HCT116 (cell line): ENCODE results near the gene ACOT6. TPM values are rescaled to one million over a fixed set of nuclear protein-coding genes. Genes with fewer than 3 reads are reported as not detected.

ENCODE experiments used
- ATAC-seq: fragments of 200-7000 bp; cut with Tn5 transposase; 2 replicates; pipeline ENCODE4 v1.9.1; 2020; ENCODE audit warnings: mild to moderate bottlenecking, moderate library complexity
- BruUV-seq: library from RNA; stranded (reverse); fragments of 400-500 nt; replicated peaks from 2 replicates; lab custom pipeline; 2021; lab: Mats Ljungman, UMichigan
- CTCF ChIA-PET: fragments of 300-600 bp; sonication (Branson Sonifier 250); formaldehyde crosslinking; loops from one replicate; lab custom pipeline; 2021; ENCODE audit warnings: antibody characterized with exemption; lab: Charles Lee
- POLR2A ChIA-PET: fragments of 300-600, 350-600 bp; sonication (Branson Sonifier 250); formaldehyde crosslinking; loops from one replicate; lab custom pipeline; 2021; ENCODE audit warnings: antibody characterized with exemption; lab: Charles Lee
- RAD21 ChIA-PET, 2 experiments: fragments of 300-600 bp; sonication (Branson Sonifier 250); formaldehyde crosslinking; loops; one replicate each; lab custom pipeline; 2023; ENCODE audit warnings: low total read pairs in 2 of 2; ENCODE audit not compliant: uncharacterized antibody in 2 of 2, unreplicated experiment in 2 of 2, low non-redundant PET in 1 of 2; lab: Charles Lee
- DNase-seq: peaks from one replicate; pipeline ENCODE4 v3.0.0-alpha.2; 2010; ENCODE audit warnings: low read depth, low spot score
- H2AFZ ChIP-seq: fragments of 200-600 bp; shearing (Covaris generic), sonication (generic); 2 replicates; pipeline ENCODE4 v1.6.1; 2017; ENCODE audit warnings: low read depth, mixed run types, mixed read lengths, antibody characterized with exemption, low read length; ENCODE audit not compliant: poor library complexity, severe bottlenecking
- H3K27ac ChIP-seq: 2 replicates; pipeline ENCODE4 v1.5.1; 2012; ENCODE audit warnings: low read depth, low read length
- H3K27me3 ChIP-seq: fragments of 200-600 bp; sonication (generic); 2 replicates; pipeline ENCODE4 v1.6.1; 2016; ENCODE audit warnings: mixed run types, low read length, mixed read lengths; ENCODE audit not compliant: insufficient read depth
- H3K36me3 ChIP-seq, 2 experiments: fragments of 200-500 bp in 1 of 2; fragments of 200-600 bp in 1 of 2; sonication (Bioruptor generic) in 1 of 2; sonication (generic) in 1 of 2; 2 replicates each; pipeline versions ENCODE4 v1.5.1 to v1.6.1; 2014 to 2016; ENCODE audit warnings: low read length in 2 of 2, inconsistent platforms in 1 of 2, mixed read lengths in 1 of 2, mixed run types in 1 of 2; ENCODE audit not compliant: insufficient read depth in 2 of 2, control insufficient read depth in 1 of 2
- H3K4me1 ChIP-seq, 2 experiments: fragments of 200-600 bp in 1 of 2; sonication (generic) in 1 of 2; 2 replicates each; pipeline versions ENCODE4 v1.5.1 to v1.6.1; 2012 to 2017; ENCODE audit warnings: low read length in 2 of 2, inconsistent platforms in 1 of 2, mild to moderate bottlenecking in 1 of 2, mixed read lengths in 1 of 2, mixed run types in 1 of 2, moderate library complexity in 1 of 2; ENCODE audit not compliant: insufficient read depth in 2 of 2, control insufficient read depth in 1 of 2
- H3K4me2 ChIP-seq: fragments of 200-600 bp; sonication (generic); 2 replicates; pipeline ENCODE4 v1.6.1; 2017; ENCODE audit warnings: mixed run types, low read length, mixed read lengths
- H3K4me3 ChIP-seq, 2 experiments: fragments of 200-600 bp in 1 of 2; sonication (generic) in 1 of 2; replicated peaks in 1 of 2; 2 replicates each; pipeline ENCODE4 v1.5.1; 2011 to 2016; ENCODE audit warnings: low read length in 2 of 2, control low read depth in 1 of 2, low read depth in 1 of 2, mild to moderate bottlenecking in 1 of 2, mixed read lengths in 1 of 2, mixed run types in 1 of 2
- H3K79me2 ChIP-seq: fragments of 200-600 bp; sonication (generic); 2 replicates; pipeline ENCODE4 v1.6.1; 2017; ENCODE audit warnings: mild to moderate bottlenecking, mixed run types, low read length, moderate library complexity, mixed read lengths; ENCODE audit not compliant: insufficient read depth
- H3K9ac ChIP-seq: fragments of 200-600 bp; sonication (generic); 2 replicates; pipeline ENCODE4 v1.6.1; 2016; ENCODE audit warnings: low read length, mixed read lengths
- H3K9me2 ChIP-seq: fragments of 200-600 bp; sonication (generic), shearing (Covaris generic); 2 replicates; pipeline ENCODE4 v1.6.1; 2017; ENCODE audit warnings: mixed run types, mild to moderate bottlenecking, moderate library complexity; ENCODE audit not compliant: insufficient read depth
- H3K9me3 ChIP-seq, 2 experiments: fragments of 200-500 bp in 1 of 2; fragments of 200-600 bp in 1 of 2; sonication (Bioruptor generic) in 1 of 2; sonication (generic) in 1 of 2; 2 replicates each; pipeline ENCODE4 v1.6.1; 2014 to 2017; ENCODE audit warnings: low read length in 2 of 2, mixed read lengths in 2 of 2, inconsistent platforms in 1 of 2, low read depth in 1 of 2, mild to moderate bottlenecking in 1 of 2, mixed run types in 1 of 2, moderate library complexity in 1 of 2; ENCODE audit not compliant: control insufficient read depth in 1 of 2, insufficient read depth in 1 of 2
- H4K20me1 ChIP-seq: fragments of 200-600 bp; sonication (generic), shearing (Covaris generic); 2 replicates; pipeline ENCODE4 v1.6.1; 2017; ENCODE audit warnings: mixed run types, mild to moderate bottlenecking, moderate library complexity; ENCODE audit not compliant: insufficient read depth
- CBX3 ChIP-seq: IDR thresholded peaks from 2 replicates; pipeline ENCODE4 v1.6.1; 2012; ENCODE audit warnings: low read depth
- CEBPB ChIP-seq: IDR thresholded peaks from 2 replicates; pipeline ENCODE4 v1.6.1; 2012; ENCODE audit warnings: low read depth
- EGR1 ChIP-seq: IDR thresholded peaks from 2 replicates; pipeline ENCODE4 v1.6.1; 2012; ENCODE audit warnings: low read depth
- ELF1 ChIP-seq: IDR thresholded peaks from 2 replicates; pipeline ENCODE4 v1.6.1; 2012; ENCODE audit warnings: low read depth, borderline replicate concordance
- EZH2 ChIP-seq: fragments of 200-600 bp; sonication (generic); IDR thresholded peaks from 2 replicates; pipeline ENCODE4 v1.6.1; 2017; ENCODE audit warnings: antibody characterized with exemption, mixed run types
- EZH2phosphoT487 ChIP-seq: fragments of 200-600 bp; IDR thresholded peaks from 2 replicates; pipeline ENCODE4 v1.6.1; 2018; ENCODE audit warnings: antibody characterized with exemption, borderline replicate concordance
- FOSL1 ChIP-seq: IDR thresholded peaks from 2 replicates; pipeline ENCODE4 v1.6.1; 2012; ENCODE audit warnings: low read depth
- JUND ChIP-seq: IDR thresholded peaks from 2 replicates; pipeline ENCODE4 v1.6.1; 2012
- POLR2A ChIP-seq: IDR thresholded peaks from 2 replicates; pipeline ENCODE4 v1.7.0; 2011; ENCODE audit warnings: borderline replicate concordance; ENCODE audit not compliant: insufficient read depth, insufficient read length; ENCODE audit errors: extremely low read depth
- POLR2AphosphoS5 ChIP-seq: IDR thresholded peaks from 2 replicates; pipeline ENCODE4 v1.6.1; 2011; ENCODE audit warnings: mild to moderate bottlenecking, low read depth, low read length, moderate library complexity
- SIN3A ChIP-seq: IDR thresholded peaks from 2 replicates; pipeline ENCODE4 v1.6.1; 2012; ENCODE audit warnings: low read depth
- SRF ChIP-seq: IDR thresholded peaks from 2 replicates; pipeline ENCODE4 v1.6.1; 2012; ENCODE audit warnings: low read depth
- TCF7L2 ChIP-seq: IDR thresholded peaks from 2 replicates; pipeline ENCODE4 v1.7.0; 2011; ENCODE audit warnings: borderline replicate concordance, inconsistent platforms; ENCODE audit not compliant: insufficient read depth, insufficient read length; ENCODE audit errors: extremely low read depth
- YY1 ChIP-seq: IDR thresholded peaks from 2 replicates; pipeline ENCODE4 v1.6.1; 2011; ENCODE audit warnings: low read length, low read depth, moderate library complexity, mild to moderate bottlenecking; ENCODE audit not compliant: insufficient replicate concordance; ENCODE audit errors: extremely low read depth
- ZFX ChIP-seq: fragments of 450-650 bp; IDR thresholded peaks from 2 replicates; pipeline ENCODE4 v1.6.1; 2017
- ZNF274 ChIP-seq: fragments of 200-500 bp; sonication (Bioruptor generic); IDR thresholded peaks from 2 replicates; pipeline ENCODE4 v1.6.1; 2014; ENCODE audit warnings: mild to moderate bottlenecking, low read depth, low read length, inconsistent platforms
- intact Hi-C: fragments of 100-400 bp; cut with micrococcal nuclease; formaldehyde crosslinking; loops from 2 replicates; pipeline ENCODE4 v1.10.0; 2022
- total RNA-seq: library from RNA; stranded (reverse); gene quantifications from one replicate; pipeline ENCODE4 v1.2.1, GENCODE V29; 2021; ENCODE audit not compliant: unreplicated experiment
- TF ChIP-seq, protein P1 (sequence below): IDR thresholded peaks from 2 replicates; pipeline ENCODE4 v1.6.1; 2012; ENCODE audit warnings: low read depth
- TF ChIP-seq, protein P2 (sequence below), 3 experiments: fragments of 200-600 bp in 1 of 3; sonication (generic) in 1 of 3; IDR thresholded peaks in 2 of 3; conservative IDR thresholded peaks in 1 of 3; 2 replicates each; pipeline ENCODE4 v1.5.1; 2012 to 2017; ENCODE audit warnings: low read depth in 2 of 3, low read length in 2 of 3, antibody characterized with exemption in 1 of 3, borderline replicate concordance in 1 of 3, control low read depth in 1 of 3, mild to moderate bottlenecking in 1 of 3, mixed read lengths in 1 of 3, mixed run types in 1 of 3, moderate library complexity in 1 of 3; ENCODE audit not compliant: insufficient read depth in 1 of 3
- TF ChIP-seq, protein P3 (sequence below): IDR thresholded peaks from 2 replicates; pipeline ENCODE4 v1.6.1; 2011; ENCODE audit warnings: mild to moderate bottlenecking, low read length, moderate library complexity; ENCODE audit not compliant: insufficient replicate concordance; ENCODE audit errors: extremely low read depth

The ACOT6 gene
- total RNA-seq, 1 experiment from 2014 or later, result not detected

DNA sequence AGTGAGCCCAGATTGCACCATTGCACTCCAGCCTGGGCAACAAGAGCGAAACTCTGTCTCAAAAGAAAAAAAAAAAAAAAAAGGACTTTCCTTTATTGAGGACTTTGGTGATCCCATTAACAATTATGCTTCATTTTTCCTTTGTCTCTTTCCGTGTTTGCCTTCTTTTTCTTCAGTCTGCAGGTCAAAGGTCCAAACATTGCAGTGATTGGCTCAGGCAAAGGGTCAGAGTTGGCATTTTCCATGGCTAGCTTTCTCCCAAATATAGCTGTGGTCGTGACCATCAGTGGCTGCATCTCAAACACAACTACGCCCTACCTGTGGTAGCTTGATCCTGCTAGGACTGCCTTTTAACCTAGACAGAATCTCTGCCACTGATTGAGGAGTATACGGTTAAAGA lies 25.5 kb downstream of the ACOT6 start:
- Histone ChIP-seq H3K4me2 (no peak overlapping the region), H3K4me1 (peaks cover 4 to 18% of the 10 kb centered on the region in 2 experiments; a peak in 2 of 4 replicates), H2AFZ (no peak overlapping the region), H3K4me3 (no peak overlapping the region), H3K9me2 (no peaks in the 10 kb centered on the region), H3K9ac (no peak overlapping the region), H3K9me3 (no peaks in the 10 kb centered on the region), H3K27me3 (no peaks in the 10 kb centered on the region), H3K27ac (no peak overlapping the region), H3K79me2 (no peaks in the 10 kb centered on the region), H3K36me3 (no peaks in the 10 kb centered on the region), H4K20me1 (no peaks in the 10 kb centered on the region)
- POLR2A ChIA-PET, result no interaction called here
- intact Hi-C loops, result no loop called here
- RAD21 ChIA-PET, result no interaction called here
- no TSS peak for BruUV-seq
- no peak for ATAC-seq
- CTCF ChIA-PET, result no interaction called here
- no peak for TF ChIP-seq POLR2AphosphoS5
- no peak for TF ChIP-seq SIN3A
- no peak for TF ChIP-seq ZFX
- TF ChIP-seq EZH2phosphoT487, result no peak
- no peak for TF ChIP-seq ELF1
- TF ChIP-seq CBX3, result no peak
- TF ChIP-seq, protein P1, sequence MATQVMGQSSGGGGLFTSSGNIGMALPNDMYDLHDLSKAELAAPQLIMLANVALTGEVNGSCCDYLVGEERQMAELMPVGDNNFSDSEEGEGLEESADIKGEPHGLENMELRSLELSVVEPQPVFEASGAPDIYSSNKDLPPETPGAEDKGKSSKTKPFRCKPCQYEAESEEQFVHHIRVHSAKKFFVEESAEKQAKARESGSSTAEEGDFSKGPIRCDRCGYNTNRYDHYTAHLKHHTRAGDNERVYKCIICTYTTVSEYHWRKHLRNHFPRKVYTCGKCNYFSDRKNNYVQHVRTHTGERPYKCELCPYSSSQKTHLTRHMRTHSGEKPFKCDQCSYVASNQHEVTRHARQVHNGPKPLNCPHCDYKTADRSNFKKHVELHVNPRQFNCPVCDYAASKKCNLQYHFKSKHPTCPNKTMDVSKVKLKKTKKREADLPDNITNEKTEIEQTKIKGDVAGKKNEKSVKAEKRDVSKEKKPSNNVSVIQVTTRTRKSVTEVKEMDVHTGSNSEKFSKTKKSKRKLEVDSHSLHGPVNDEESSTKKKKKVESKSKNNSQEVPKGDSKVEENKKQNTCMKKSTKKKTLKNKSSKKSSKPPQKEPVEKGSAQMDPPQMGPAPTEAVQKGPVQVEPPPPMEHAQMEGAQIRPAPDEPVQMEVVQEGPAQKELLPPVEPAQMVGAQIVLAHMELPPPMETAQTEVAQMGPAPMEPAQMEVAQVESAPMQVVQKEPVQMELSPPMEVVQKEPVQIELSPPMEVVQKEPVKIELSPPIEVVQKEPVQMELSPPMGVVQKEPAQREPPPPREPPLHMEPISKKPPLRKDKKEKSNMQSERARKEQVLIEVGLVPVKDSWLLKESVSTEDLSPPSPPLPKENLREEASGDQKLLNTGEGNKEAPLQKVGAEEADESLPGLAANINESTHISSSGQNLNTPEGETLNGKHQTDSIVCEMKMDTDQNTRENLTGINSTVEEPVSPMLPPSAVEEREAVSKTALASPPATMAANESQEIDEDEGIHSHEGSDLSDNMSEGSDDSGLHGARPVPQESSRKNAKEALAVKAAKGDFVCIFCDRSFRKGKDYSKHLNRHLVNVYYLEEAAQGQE, result no peak
- no peak for TF ChIP-seq JUND
- TF ChIP-seq ZNF274, result no peak
- no peak for TF ChIP-seq EGR1
- no peak for TF ChIP-seq CEBPB
- no peak for TF ChIP-seq YY1
- TF ChIP-seq TCF7L2, result no peak
- TF ChIP-seq, protein P2, sequence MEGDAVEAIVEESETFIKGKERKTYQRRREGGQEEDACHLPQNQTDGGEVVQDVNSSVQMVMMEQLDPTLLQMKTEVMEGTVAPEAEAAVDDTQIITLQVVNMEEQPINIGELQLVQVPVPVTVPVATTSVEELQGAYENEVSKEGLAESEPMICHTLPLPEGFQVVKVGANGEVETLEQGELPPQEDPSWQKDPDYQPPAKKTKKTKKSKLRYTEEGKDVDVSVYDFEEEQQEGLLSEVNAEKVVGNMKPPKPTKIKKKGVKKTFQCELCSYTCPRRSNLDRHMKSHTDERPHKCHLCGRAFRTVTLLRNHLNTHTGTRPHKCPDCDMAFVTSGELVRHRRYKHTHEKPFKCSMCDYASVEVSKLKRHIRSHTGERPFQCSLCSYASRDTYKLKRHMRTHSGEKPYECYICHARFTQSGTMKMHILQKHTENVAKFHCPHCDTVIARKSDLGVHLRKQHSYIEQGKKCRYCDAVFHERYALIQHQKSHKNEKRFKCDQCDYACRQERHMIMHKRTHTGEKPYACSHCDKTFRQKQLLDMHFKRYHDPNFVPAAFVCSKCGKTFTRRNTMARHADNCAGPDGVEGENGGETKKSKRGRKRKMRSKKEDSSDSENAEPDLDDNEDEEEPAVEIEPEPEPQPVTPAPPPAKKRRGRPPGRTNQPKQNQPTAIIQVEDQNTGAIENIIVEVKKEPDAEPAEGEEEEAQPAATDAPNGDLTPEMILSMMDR (IDR thresholded peaks at IDR 0.05 in 2 of 3, conservative IDR thresholded peaks at IDR 0.05 in 1 of 3; ENCODE audit: borderline replicate concordance in 1 of 3, insufficient read depth in 1 of 3, low read depth in 2 of 3, low read length in 2 of 3), result no peak
- no peak for TF ChIP-seq POLR2A
- TF ChIP-seq SRF, result no peak
- TF ChIP-seq, protein P3, sequence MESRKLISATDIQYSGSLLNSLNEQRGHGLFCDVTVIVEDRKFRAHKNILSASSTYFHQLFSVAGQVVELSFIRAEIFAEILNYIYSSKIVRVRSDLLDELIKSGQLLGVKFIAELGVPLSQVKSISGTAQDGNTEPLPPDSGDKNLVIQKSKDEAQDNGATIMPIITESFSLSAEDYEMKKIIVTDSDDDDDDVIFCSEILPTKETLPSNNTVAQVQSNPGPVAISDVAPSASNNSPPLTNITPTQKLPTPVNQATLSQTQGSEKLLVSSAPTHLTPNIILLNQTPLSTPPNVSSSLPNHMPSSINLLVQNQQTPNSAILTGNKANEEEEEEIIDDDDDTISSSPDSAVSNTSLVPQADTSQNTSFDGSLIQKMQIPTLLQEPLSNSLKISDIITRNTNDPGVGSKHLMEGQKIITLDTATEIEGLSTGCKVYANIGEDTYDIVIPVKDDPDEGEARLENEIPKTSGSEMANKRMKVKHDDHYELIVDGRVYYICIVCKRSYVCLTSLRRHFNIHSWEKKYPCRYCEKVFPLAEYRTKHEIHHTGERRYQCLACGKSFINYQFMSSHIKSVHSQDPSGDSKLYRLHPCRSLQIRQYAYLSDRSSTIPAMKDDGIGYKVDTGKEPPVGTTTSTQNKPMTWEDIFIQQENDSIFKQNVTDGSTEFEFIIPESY, result no peak
- TF ChIP-seq EZH2, result no peak
- no peak for TF ChIP-seq FOSL1
- DNase-seq, result no peak
